Neural progenitor cell (in vitro differentiated cells): Measurements from ENCODE around the gene NCAM1. TPM values are rescaled to one million over a fixed set of nuclear protein-coding genes. Genes with fewer than 3 reads are reported as not detected.
A peak's percentile ranks its signal among the peaks of the same experiment; 100 is the strongest.

Experiments
- DNase-seq: peaks from one replicate; pipeline ENCODE4 v3.0.0-alpha.2; 2016; ENCODE audit warnings: low spot score
- H2AFZ ChIP-seq: fragments of 200-600 bp; sonication (generic); replicated peaks from 2 replicates; pipeline ENCODE4 v1.6.1; 2016; ENCODE audit warnings: antibody characterized with exemption
- H3F3A ChIP-seq: fragments of 200-600 bp; sonication (generic); 2 replicates; pipeline ENCODE4 v1.6.1; 2016; ENCODE audit warnings: antibody characterized with exemption, low read depth
- H3K27ac ChIP-seq: fragments of 200-600 bp; sonication (generic); 2 replicates; pipeline ENCODE4 v1.5.1; 2016; ENCODE audit warnings: mild to moderate bottlenecking
- H3K27me3 ChIP-seq: fragments of 200-600 bp; sonication (generic); 2 replicates; pipeline ENCODE4 v1.6.1; 2016; ENCODE audit warnings: mild to moderate bottlenecking, moderate library complexity
- H3K36me3 ChIP-seq: fragments of 200-600 bp; sonication (generic); 2 replicates; pipeline ENCODE4 v1.5.1; 2016
- H3K4me1 ChIP-seq: fragments of 200-600 bp; sonication (generic); 2 replicates; pipeline ENCODE4 v1.6.1; 2016; ENCODE audit warnings: mixed run types
- H3K4me2 ChIP-seq: fragments of 200-600 bp; sonication (generic); 2 replicates; pipeline ENCODE4 v1.6.1; 2016
- H3K4me3 ChIP-seq: fragments of 200-600 bp; sonication (generic); 2 replicates; pipeline ENCODE4 v1.5.1; 2016
- H3K79me2 ChIP-seq: fragments of 200-600 bp; sonication (generic); 2 replicates; pipeline ENCODE4 v1.6.1; 2016; ENCODE audit warnings: low read depth
- H3K9ac ChIP-seq: fragments of 200-600 bp; sonication (generic); 2 replicates; pipeline ENCODE4 v1.6.1; 2016
- H3K9me3 ChIP-seq: fragments of 200-600 bp; sonication (generic); 2 replicates; pipeline ENCODE4 v1.5.1; 2016; ENCODE audit warnings: low read depth
- H4K20me1 ChIP-seq: fragments of 200-600 bp; sonication (generic); 2 replicates; pipeline ENCODE4 v1.6.1; 2016; ENCODE audit warnings: low read depth
- H3K27ac Mint-ChIP-seq: 3 replicates; pipeline ENCODE4 v1.8.0; 2021; ENCODE audit warnings: mixed read lengths
- H3K27me3 Mint-ChIP-seq: 2 replicates; pipeline ENCODE4 v1.8.0; 2022; ENCODE audit warnings: low read depth, mild to moderate bottlenecking, inconsistent platforms, moderate library complexity, mixed read lengths; ENCODE audit not compliant: insufficient read depth
- H3K36me3 Mint-ChIP-seq: 3 replicates; pipeline ENCODE4 v1.8.0; 2021; ENCODE audit warnings: mixed read lengths
- H3K4me1 Mint-ChIP-seq: 3 replicates; pipeline ENCODE4 v1.8.0; 2021; ENCODE audit warnings: mixed read lengths
- H3K4me3 Mint-ChIP-seq: 3 replicates; pipeline ENCODE4 v1.8.0; 2021; ENCODE audit warnings: mild to moderate bottlenecking, moderate library complexity, mixed read lengths
- H3K9me3 Mint-ChIP-seq: 3 replicates; pipeline ENCODE4 v1.8.0; 2020; ENCODE audit warnings: mixed read lengths
- CTCF ChIP-seq: fragments of 200-600 bp; sonication (generic); IDR thresholded peaks from 2 replicates; pipeline ENCODE4 v1.5.1; 2017; ENCODE audit warnings: antibody characterized with exemption, mild to moderate bottlenecking
- EZH2 ChIP-seq: fragments of 200-600 bp; sonication (generic); IDR thresholded peaks from 2 replicates; pipeline ENCODE4 v1.6.1; 2017; ENCODE audit warnings: antibody characterized with exemption, mild to moderate bottlenecking, moderate library complexity
- EZH2phosphoT487 ChIP-seq: fragments of 200-600 bp; sonication (generic); IDR thresholded peaks from 2 replicates; pipeline ENCODE4 v1.6.1; 2017; ENCODE audit warnings: antibody characterized with exemption
- total RNA-seq: library from RNA; depleted of rRNA; stranded (reverse); fragments of >200 nt; gene quantifications from 2 replicates; pipeline ENCODE4 v1.2.3, GENCODE V29; 2015; ENCODE audit warnings: low replicate concordance

NCAM1 gene
- total RNA-seq, 1 donor from 2014 or later = 17.5 TPM

GRCh38 chr11:113289431-113290187 lies 328.4 kb downstream of the NCAM1 start:
- no peaks in the 10 kb centered on the region for H4K20me1 ChIP-seq
- no peaks in the 10 kb centered on the region for H3F3A ChIP-seq
- H3K4me1 ChIP-seq = peaks cover 9% of the 10 kb centered on the region
- Mint-ChIP-seq H3K36me3 (no peaks in the 10 kb centered on the region), H3K27ac (no peak overlapping the region), H3K9me3 (no peaks in the 10 kb centered on the region), H3K4me3 (no peak overlapping the region), H3K27me3 (peaks cover 5% of the 10 kb centered on the region), H3K4me1 (peaks cover 8% of the 10 kb centered on the region)
- H3K4me3 ChIP-seq = no peak overlapping the region
- no peaks in the 10 kb centered on the region for H3K27me3 ChIP-seq
- peak overlapping the region; percentile 27 for H2AFZ ChIP-seq
- H3K9me3 ChIP-seq = no peaks in the 10 kb centered on the region
- H3K4me2 ChIP-seq = no peak overlapping the region
- DNase-seq = peak; percentile 85
- H3K79me2 ChIP-seq = no peaks in the 10 kb centered on the region
- no peak overlapping the region for H3K9ac ChIP-seq
- TF ChIP-seq CTCF (peak; percentile 89), EZH2phosphoT487 (no peak)
- no peaks in the 10 kb centered on the region for H3K36me3 ChIP-seq
- no peak overlapping the region for H3K27ac ChIP-seq

GRCh38 chr11:113293936-113294335 lies 332.7 kb downstream of the NCAM1 start:
- Mint-ChIP-seq H3K27me3 (no peaks in the 10 kb centered on the region), H3K4me1 (peaks cover 5% of the 10 kb centered on the region), H3K27ac (no peak overlapping the region), H3K36me3 (no peaks in the 10 kb centered on the region), H3K4me3 (no peak overlapping the region), H3K9me3 (no peaks in the 10 kb centered on the region)
- Histone ChIP-seq H3K27ac (no peak overlapping the region), H3K9me3 (no peaks in the 10 kb centered on the region), H4K20me1 (no peaks in the 10 kb centered on the region), H3F3A (no peaks in the 10 kb centered on the region), H2AFZ (no peak overlapping the region), H3K4me2 (no peak overlapping the region), H3K36me3 (no peaks in the 10 kb centered on the region), H3K79me2 (no peaks in the 10 kb centered on the region), H3K4me1 (peaks cover 9% of the 10 kb centered on the region), H3K27me3 (no peaks in the 10 kb centered on the region), H3K9ac (no peak overlapping the region), H3K4me3 (no peak overlapping the region)
- TF ChIP-seq CTCF (no peak), EZH2phosphoT487 (no peak), EZH2 (no peak)
- no peak for DNase-seq

GRCh38 chr11:113295993-113296392 lies 334.8 kb downstream of the NCAM1 start:
- Histone ChIP-seq H3K4me2 (no peak overlapping the region), H2AFZ (peak overlapping the region; percentile 5), H3K79me2 (no peaks in the 10 kb centered on the region), H3K4me1 (peaks cover 9% of the 10 kb centered on the region), H3K27me3 (no peaks in the 10 kb centered on the region), H3F3A (no peaks in the 10 kb centered on the region), H4K20me1 (no peaks in the 10 kb centered on the region), H3K4me3 (no peak overlapping the region), H3K36me3 (no peaks in the 10 kb centered on the region), H3K27ac (no peak overlapping the region), H3K9me3 (no peaks in the 10 kb centered on the region), H3K9ac (no peak overlapping the region)
- Mint-ChIP-seq H3K4me3 (no peak overlapping the region), H3K9me3 (no peaks in the 10 kb centered on the region), H3K27me3 (no peaks in the 10 kb centered on the region), H3K4me1 (peaks cover 5% of the 10 kb centered on the region), H3K36me3 (no peaks in the 10 kb centered on the region), H3K27ac (no peak overlapping the region)
- no peak for TF ChIP-seq CTCF
- TF ChIP-seq EZH2 = no peak
- TF ChIP-seq EZH2phosphoT487 = no peak
- DNase-seq = no peak
